ENCODE results near the gene TMEM97.
"Not testable (repeated sequence)": the region's sequence is repeated elsewhere in the genome, so short reads cannot be mapped to it uniquely, and the experiment has no call there.

The TMEM97 gene

DNA sequence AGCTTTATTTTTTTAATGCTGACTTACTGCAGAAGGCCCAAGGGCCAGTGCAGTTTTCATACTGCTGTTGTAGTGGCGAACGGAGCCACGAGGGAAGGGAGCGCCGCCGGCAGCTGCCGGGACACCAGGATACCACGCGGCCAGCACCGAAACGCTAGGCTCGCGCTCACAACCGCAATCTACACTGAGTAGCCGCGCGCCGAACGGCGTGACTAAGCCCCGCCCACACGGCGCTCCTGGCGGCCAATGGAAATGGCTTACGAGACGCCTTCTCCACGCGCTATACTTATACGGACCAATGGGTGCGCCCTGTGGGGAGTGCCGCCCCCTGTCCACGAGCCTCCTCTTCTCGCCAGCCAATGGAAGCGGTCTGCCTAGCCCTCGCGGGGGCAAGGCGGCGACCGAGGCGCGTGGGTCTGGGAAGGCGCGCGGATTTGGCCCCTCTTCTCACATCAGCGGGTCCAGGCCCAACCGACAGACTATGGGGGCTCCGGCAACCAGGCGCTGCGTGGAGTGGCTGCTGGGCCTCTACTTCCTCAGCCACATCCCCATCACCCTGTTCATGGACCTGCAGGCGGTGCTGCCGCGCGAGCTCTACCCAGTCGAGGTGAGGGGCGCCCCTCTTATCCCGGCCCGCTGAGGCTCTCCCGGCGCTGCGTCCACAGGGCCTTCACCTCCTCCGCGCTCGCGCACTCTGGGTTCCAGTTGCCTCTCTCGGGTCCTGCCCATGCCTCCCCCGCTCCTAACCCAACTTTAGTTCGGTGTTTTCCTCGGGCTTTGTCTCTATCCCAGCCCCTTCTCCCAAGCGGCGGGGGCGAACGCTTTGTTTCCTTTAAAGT is at the start of gene TMEM97:
TSS of gene TMEM97 (plus strand) at position 442 of the 839 bp plus-strand sequence. CDS start at position 482, 40 bp downstream.
- peak; percentile 97 for DNase-seq

DNA sequence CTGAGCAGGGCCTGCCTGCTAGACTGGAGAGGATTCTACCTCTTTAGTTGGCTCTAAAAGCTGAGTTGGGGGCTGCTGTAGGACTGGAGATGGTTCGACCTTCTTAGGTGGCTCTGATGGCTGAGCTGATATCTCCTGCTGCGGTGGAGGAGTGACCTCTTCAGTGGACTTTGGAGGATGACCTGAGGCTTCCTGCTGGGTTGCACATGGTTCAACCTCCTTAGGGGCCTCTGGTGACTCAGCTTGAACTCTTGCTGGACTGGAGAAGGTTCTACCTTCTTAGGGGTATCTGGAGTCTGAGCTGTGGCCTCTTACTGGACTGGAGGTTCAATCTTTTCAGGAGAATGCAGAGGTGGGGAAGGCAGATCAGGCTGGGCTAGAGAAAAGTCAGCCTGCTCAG is 48.9 kb upstream of the TMEM97 start:
- no peak for DNase-seq

DNA sequence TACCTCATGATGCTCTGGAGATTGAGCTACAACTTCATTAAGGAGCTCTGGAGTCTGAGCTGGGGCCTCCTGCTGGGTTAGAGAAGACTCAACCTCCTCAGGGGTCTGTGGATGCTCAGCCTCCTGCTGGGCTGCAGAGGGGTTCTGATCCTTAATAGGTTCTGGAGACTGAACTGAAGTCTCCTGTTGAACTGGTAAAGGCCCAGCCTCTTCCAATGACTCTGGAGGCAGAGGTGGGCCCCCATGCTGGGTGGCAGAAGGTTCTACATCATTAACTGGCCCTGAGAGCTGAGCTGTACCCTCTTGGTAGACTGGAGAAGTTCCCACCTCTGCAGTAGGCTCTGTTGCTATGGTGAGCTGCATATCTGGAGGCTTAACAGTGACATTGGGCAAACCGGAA is 48.1 kb upstream of the TMEM97 start:
- DNase-seq, result no peak

- no peak for DNase-seq
These were observed 47.6 kb upstream of the TMEM97 start for GRCh38 chr17:28271431-28271830.

DNA sequence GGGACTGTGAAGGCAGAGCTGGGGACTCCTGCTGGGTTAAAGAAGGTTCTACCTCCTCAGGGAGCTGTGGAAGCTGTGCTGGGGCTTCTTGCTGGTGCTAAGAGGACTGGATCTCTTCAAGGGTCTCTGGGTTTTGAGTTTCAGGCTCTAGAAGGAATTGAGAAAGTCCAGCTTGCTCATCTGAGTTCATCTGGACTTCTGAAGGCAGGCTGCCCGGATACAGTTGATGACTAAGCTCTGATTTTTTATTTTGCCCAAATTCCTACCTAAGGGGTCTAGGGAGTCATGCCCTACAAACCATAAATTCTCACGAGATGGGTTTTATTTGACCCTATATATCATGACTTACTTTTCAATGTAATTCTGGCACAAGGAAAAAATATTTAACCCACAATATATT is 46.8 kb upstream of the TMEM97 start:
- DNase-seq, result no peak

DNA sequence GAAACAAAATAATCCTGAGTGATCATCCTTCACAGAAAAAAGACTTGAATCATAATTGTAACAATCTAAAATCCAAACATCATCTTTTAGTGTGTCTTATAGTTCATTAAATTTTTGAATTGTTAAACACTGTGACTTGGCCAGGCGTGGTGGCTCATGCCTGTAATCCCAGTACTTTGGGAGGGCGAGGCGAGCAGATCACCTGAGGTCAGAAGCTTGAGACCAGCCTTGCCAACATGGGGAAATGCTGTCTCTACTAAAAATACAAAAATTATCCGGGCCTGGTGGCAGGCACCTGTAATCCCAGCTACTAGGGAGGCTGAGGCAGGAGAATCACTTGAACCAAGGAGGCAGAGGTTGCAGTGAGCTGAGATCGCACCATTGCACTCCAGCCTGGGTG is 45.7 kb upstream of the TMEM97 start:
- not testable (repeated sequence) for DNase-seq

- no peak for DNase-seq
These were observed 44.3 kb upstream of the TMEM97 start for GRCh38 chr17:28274591-28275265.

DNA sequence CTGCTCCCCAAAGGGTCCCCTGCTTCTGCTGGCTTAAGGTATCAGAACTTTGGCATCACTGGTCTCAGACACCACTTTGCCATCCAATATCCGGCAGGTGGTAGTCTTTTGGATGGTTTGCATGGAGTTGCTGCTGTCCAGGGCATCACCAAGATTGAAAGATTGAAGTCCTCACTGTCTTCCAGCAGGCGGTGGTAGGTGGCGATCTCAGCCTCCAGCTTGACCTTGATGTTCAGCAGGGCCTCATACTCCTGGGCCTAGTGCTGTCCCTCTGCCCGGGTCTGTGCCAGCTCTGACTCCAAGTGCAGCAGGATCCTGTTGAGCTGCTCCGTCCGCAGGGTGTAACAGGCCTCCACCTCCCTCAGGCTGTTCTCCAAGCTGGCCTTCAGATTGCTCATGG is 43.0 kb upstream of the TMEM97 start:
- no peak for DNase-seq

- DNase-seq, result no peak
These were observed 39.6 kb upstream of the TMEM97 start for GRCh38 chr17:28279411-28279810.

DNA sequence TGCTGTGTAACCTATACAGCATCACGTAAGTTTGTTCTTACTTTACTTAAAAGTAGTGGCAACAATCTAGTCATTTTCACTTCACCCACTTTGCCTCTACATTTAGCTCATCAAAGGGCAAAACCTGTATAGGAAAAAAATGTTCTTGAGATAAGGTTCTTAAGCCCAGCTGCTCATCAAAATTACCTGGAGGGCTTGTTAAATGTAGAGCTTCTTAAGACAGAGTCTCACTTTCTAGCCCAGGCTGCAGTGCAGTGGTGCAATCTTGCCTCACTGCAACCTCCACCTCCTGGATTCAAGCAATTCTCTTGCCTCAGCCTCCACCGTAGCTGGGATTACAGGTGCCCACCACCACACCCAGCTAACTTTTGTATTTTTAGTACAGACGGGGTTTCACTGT is 38.2 kb upstream of the TMEM97 start:
- no peak for DNase-seq

- peak; percentile 62 for DNase-seq
These were observed 36.4 kb upstream of the TMEM97 start for GRCh38 chr17:28282596-28282995.

DNA sequence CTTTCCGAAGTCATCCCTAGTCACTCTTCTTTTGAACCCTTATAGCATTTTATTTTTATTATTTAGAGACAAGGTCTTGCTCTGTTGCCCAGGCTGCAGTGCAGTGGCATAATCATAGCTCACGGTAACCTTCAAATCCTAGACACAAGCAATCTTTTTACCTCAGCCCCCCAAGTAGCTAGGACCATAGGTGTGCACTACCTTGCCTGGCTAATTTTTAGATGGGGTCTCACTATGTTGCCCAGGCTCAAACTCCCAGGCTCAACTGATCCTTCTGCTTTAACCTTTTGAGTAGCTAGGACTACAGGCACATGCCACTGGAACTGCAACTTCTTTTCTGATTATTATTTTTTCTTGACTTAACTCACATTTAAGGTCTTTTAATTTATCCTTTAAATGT is 33.0 kb upstream of the TMEM97 start:
- DNase-seq, result no peak

- DNase-seq, result no peak
These were observed 28.3 kb upstream of the TMEM97 start for GRCh38 chr17:28290703-28291102.

DNA sequence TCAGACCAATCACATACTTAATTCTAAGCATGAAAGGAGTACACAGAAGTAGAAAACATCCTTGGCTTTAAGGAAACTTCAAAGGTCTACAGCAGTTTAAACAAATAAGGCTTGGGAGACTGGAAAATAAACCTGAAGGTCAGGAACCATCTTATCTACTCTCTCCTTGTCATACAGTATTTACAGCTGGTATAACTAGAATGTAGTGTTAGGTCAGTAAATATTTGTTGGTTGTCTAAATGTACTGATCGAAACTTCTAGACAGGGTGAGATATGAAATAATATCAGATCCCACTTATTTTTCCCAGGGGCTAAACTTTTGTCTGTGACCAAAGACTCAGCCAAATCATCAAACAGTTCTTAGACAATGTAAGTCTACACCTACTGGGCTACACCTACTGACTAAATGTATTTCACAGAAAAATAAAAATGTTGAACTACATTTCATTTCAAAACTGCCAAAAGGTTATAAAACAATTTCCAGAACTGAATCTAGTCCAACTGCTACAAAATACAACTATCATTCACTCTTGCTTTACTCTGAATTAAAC is 27.1 kb upstream of the TMEM97 start:
- DNase-seq, result no peak

GRCh38 chr17:28292878-28293277 is 26.1 kb upstream of the TMEM97 start:
- not testable (repeated sequence) for DNase-seq

GRCh38 chr17:28293994-28294393 is 25.0 kb upstream of the TMEM97 start:
- no peak for DNase-seq

GRCh38 chr17:28295677-28296578 is 23.1 kb upstream of the TMEM97 start:
- DNase-seq, result no peak

GRCh38 chr17:28298449-28298848 is 20.6 kb upstream of the TMEM97 start:
- no peak for DNase-seq

DNA sequence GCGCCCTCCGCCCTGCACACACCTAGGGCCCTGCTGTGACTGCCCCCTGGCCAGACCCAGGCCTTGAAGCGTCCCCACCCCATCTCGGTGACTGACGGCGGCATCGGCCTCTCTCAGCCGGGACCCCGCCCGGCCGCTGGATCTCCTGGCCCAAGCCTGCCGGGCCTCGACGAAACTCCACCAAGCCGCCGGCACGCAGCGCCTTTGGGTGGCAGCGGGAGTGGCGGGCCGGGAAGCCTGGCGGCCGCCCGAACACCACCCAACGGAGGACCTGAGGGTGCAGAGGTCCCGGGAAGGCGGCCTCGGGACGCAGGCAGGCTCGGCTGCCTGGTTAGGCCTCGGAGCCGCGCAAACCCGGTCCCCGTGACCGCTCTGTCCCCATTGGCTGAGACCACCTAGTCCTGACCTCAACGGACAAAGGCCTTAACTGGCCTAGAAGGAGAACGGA is 12.0 kb upstream of the TMEM97 start:
- DNase-seq, result no peak

GRCh38 chr17:28313841-28314240 is 5.2 kb upstream of the TMEM97 start:
- no peak for DNase-seq

- DNase-seq, result no peak
These were observed 2.9 kb upstream of the TMEM97 start for GRCh38 chr17:28315846-28316705.

Measured in NCI-H1105 (cell line).